Ishikawa (cell line): Measurements from ENCODE around the gene CELF2.

Experiments
- EGR1 ChIP-seq: IDR thresholded peaks from 2 replicates; pipeline ENCODE4 v1.6.1; 2012
- USF1 ChIP-seq: IDR thresholded peaks from 2 replicates; pipeline ENCODE4 v1.6.1; 2012
- YY1 ChIP-seq: IDR thresholded peaks from 2 replicates; pipeline ENCODE4 v1.6.1; 2012; ENCODE audit warnings: low read depth

- no peak for TF ChIP-seq YY1
- TF ChIP-seq EGR1, result no peak
- no peak for TF ChIP-seq USF1
These were observed 135.1 kb downstream of the CELF2 start for GRCh38 chr10:11152801-11153200.
